Mesenchymal stem cell (in vitro differentiated cells and primary cell): ENCODE results near the gene FOXP2.

ENCODE experiments used
- DNase-seq: peaks from one replicate; pipeline ENCODE4 v3.0.0-alpha.2; 2013
- H2AFZ ChIP-seq: one replicate; pipeline ENCODE4 v1.6.1; 2013; ENCODE audit warnings: low read depth, mild to moderate bottlenecking, control low read depth, inconsistent platforms, low read length, moderate library complexity
- H2AK5ac ChIP-seq: 2 replicates; pipeline ENCODE4 v1.6.1; 2013; ENCODE audit warnings: low read length, moderate library complexity, mild to moderate bottlenecking, inconsistent platforms; ENCODE audit not compliant: severe bottlenecking
- H2BK120ac ChIP-seq: one replicate; pipeline ENCODE4 v1.6.1; 2013; ENCODE audit warnings: low read depth, mild to moderate bottlenecking, inconsistent platforms, low read length, moderate library complexity
- H2BK12ac ChIP-seq, 2 experiments: one replicate each; pipeline ENCODE4 v1.6.1; 2013; ENCODE audit warnings: inconsistent platforms in 2 of 2, low read length in 2 of 2, mild to moderate bottlenecking in 2 of 2, moderate library complexity in 2 of 2, control low read depth in 1 of 2
- H2BK15ac ChIP-seq: one replicate; pipeline ENCODE4 v1.6.1; 2013; ENCODE audit warnings: mild to moderate bottlenecking, low read depth, inconsistent platforms; ENCODE audit not compliant: poor library complexity, severe bottlenecking
- H2BK5ac ChIP-seq: 2 replicates; pipeline ENCODE4 v1.6.1; 2013; ENCODE audit warnings: low read depth, mild to moderate bottlenecking, low read length, control low read depth, inconsistent platforms; ENCODE audit not compliant: poor library complexity, severe bottlenecking
- H3K14ac ChIP-seq, 2 experiments: one replicate each; pipeline ENCODE4 v1.6.1; 2013; ENCODE audit warnings: inconsistent platforms in 2 of 2, low read length in 2 of 2, control low read depth in 1 of 2, mild to moderate bottlenecking in 1 of 2, moderate library complexity in 1 of 2
- H3K18ac ChIP-seq, 2 experiments: one replicate each; pipeline ENCODE4 v1.6.1; 2013; ENCODE audit warnings: inconsistent platforms in 2 of 2, low read length in 2 of 2, control low read depth in 1 of 2, low read depth in 1 of 2, mild to moderate bottlenecking in 1 of 2
- H3K23ac ChIP-seq, 2 experiments: one replicate each; pipeline ENCODE4 v1.6.1; 2013; ENCODE audit warnings: inconsistent platforms in 2 of 2, low read length in 2 of 2, mild to moderate bottlenecking in 2 of 2, moderate library complexity in 2 of 2, control low read depth in 1 of 2
- H3K27ac ChIP-seq: 2 replicates; pipeline ENCODE4 v1.5.1; 2013; ENCODE audit warnings: mild to moderate bottlenecking, moderate library complexity, low read length, control low read depth, inconsistent platforms; ENCODE audit not compliant: poor library complexity, severe bottlenecking
- H3K27me3 ChIP-seq, 2 experiments: 2 replicates each; pipeline versions ENCODE4 v1.6.1 to v1.7.0; 2013; ENCODE audit warnings: low read length in 2 of 2, mild to moderate bottlenecking in 2 of 2, moderate library complexity in 2 of 2, control low read depth in 1 of 2, inconsistent platforms in 1 of 2; ENCODE audit not compliant: control insufficient read depth in 1 of 2, insufficient read depth in 1 of 2
- H3K36me3 ChIP-seq, 2 experiments: 2 replicates each; pipeline versions ENCODE4 v1.6.1 to v1.7.0; 2013; ENCODE audit warnings: low read length in 2 of 2, control low read depth in 1 of 2, inconsistent platforms in 1 of 2, low read depth in 1 of 2, mild to moderate bottlenecking in 1 of 2; ENCODE audit not compliant: insufficient read depth in 2 of 2, control insufficient read depth in 1 of 2
- H3K4ac ChIP-seq, 2 experiments: one replicate each; pipeline ENCODE4 v1.6.1; 2013; ENCODE audit warnings: inconsistent platforms in 2 of 2, low read length in 2 of 2, mild to moderate bottlenecking in 2 of 2, moderate library complexity in 2 of 2, control low read depth in 1 of 2, low read depth in 1 of 2
- H3K4me1 ChIP-seq: 2 replicates; pipeline ENCODE4 v1.6.1; 2013; ENCODE audit warnings: low read depth, low read length, control low read depth; ENCODE audit not compliant: control insufficient read depth, insufficient read depth
- H3K4me2 ChIP-seq: 2 replicates; pipeline ENCODE4 v1.6.1; 2013; ENCODE audit warnings: low read length, mild to moderate bottlenecking, inconsistent platforms; ENCODE audit not compliant: poor library complexity, severe bottlenecking
- H3K4me3 ChIP-seq, 2 experiments: 2 replicates each; pipeline versions ENCODE4 v1.5.1 to v1.7.0; 2013; ENCODE audit warnings: low read length in 2 of 2, mild to moderate bottlenecking in 2 of 2, control low read depth in 1 of 2, low read depth in 1 of 2; ENCODE audit not compliant: insufficient read depth in 1 of 2
- H3K79me1 ChIP-seq: replicated peaks from 2 replicates; pipeline ENCODE4 v1.6.1; 2013; ENCODE audit warnings: mild to moderate bottlenecking, control low read depth, low read length, inconsistent platforms; ENCODE audit not compliant: poor library complexity, severe bottlenecking
- H3K9ac ChIP-seq: 2 replicates; pipeline ENCODE4 v1.7.0; 2013; ENCODE audit warnings: mild to moderate bottlenecking, low read length, moderate library complexity
- H3K9me3 ChIP-seq: 2 replicates; pipeline ENCODE4 v1.7.0; 2013; ENCODE audit warnings: mild to moderate bottlenecking, low read length; ENCODE audit not compliant: control insufficient read depth
- H4K8ac ChIP-seq: one replicate; pipeline ENCODE4 v1.6.1; 2013; ENCODE audit warnings: inconsistent platforms, mild to moderate bottlenecking, low read length, moderate library complexity
- H4K91ac ChIP-seq: one replicate; pipeline ENCODE4 v1.6.1; 2013; ENCODE audit warnings: mild to moderate bottlenecking, low read length, inconsistent platforms
- WGBS: methylation state at CpG from one replicate; pipeline ENCODE4 v1.1.7; 2013; ENCODE audit warnings: mixed read lengths; 5-methylcytosine and 5-hydroxymethylcytosine counted together

The FOXP2 gene

DNA sequence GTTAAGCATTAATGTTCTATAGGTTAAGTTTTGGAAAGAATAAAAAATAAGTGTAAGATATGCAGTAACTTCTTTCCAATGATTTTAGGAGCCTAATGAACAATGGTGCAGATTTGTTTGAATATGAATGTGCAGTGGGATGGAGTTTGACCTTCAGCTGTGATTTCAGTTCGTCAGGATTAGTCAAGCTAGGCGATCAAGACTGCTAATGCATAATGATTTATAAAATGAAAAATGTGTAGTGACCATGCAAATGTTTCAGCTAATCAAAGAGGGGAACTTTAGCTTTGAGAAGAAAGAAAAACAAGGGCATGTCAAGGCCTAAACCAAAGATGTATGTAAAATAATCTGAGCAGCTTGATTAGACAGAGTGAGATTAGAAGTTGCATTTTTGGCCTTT, 208.5 kb downstream of the FOXP2 start:
- Histone ChIP-seq H3K23ac (no peak overlapping the region), H2BK5ac (no peak overlapping the region), H3K4ac (no peak overlapping the region), H3K18ac (no peak overlapping the region), H2AFZ (no peak overlapping the region), H4K91ac (no peak overlapping the region), H3K4me1 (no peaks in the 10 kb centered on the region), H3K9ac (no peak overlapping the region), H3K27ac (no peak overlapping the region), H3K4me3 (no peak overlapping the region), H3K14ac (no peak overlapping the region), H2BK12ac (no peak overlapping the region), H2AK5ac (no peak overlapping the region), H3K4me2 (no peak overlapping the region), H4K8ac (no peak overlapping the region), H3K9me3 (no peaks in the 10 kb centered on the region), H3K79me1 (no peaks in the 10 kb centered on the region), H3K27me3 (no peaks in the 10 kb centered on the region), H3K36me3 (no peaks in the 10 kb centered on the region), H2BK15ac (no peak overlapping the region), H2BK120ac (no peak overlapping the region)
- 78% methylated on average over 2 of the region's 2 CpGs for WGBS
- no peak for DNase-seq

DNA sequence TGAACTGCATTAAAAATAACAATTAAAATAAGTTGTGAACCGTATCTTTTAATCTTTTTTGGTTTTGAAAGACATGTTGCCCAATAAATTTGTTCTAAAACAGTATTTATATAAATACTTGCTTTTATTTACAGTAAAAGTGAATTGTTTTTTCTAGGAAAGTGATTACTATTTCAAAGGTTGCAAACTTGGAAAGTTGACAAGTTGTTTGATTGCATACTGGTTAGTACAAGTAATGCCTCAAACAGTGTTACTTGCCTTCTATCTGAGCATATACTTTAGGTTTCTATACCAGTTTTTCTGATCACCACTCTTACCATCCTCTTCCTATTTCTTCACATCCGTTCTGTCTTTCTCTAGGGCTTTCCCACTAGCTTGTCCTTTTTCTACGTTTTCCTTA, 212.6 kb downstream of the FOXP2 start:
- no peaks in the 10 kb centered on the region for H3K9me3 ChIP-seq
- no peak overlapping the region for H3K23ac ChIP-seq
- no peak overlapping the region for H3K27ac ChIP-seq
- H2BK15ac ChIP-seq, result no peak overlapping the region
- H3K4ac ChIP-seq, result no peak overlapping the region
- no peaks in the 10 kb centered on the region for H3K4me1 ChIP-seq
- no peak overlapping the region for H2BK12ac ChIP-seq
- no peak overlapping the region for H3K9ac ChIP-seq
- peaks cover 0 to 32% of the 10 kb centered on the region in 2 experiments for H3K36me3 ChIP-seq
- WGBS, result 92% methylated on average over 2 of the region's 3 CpGs
- no peak overlapping the region for H3K18ac ChIP-seq
- H4K8ac ChIP-seq, result no peak overlapping the region
- no peak overlapping the region for H2BK120ac ChIP-seq
- H3K79me1 ChIP-seq, result no peaks in the 10 kb centered on the region
- no peak overlapping the region for H2BK5ac ChIP-seq
- H2AFZ ChIP-seq, result no peak overlapping the region
- no peaks in the 10 kb centered on the region for H3K27me3 ChIP-seq
- H3K4me2 ChIP-seq, result no peak overlapping the region
- no peak overlapping the region for H2AK5ac ChIP-seq
- no peak overlapping the region for H3K14ac ChIP-seq
- no peak overlapping the region for H3K4me3 ChIP-seq
- no peak overlapping the region for H4K91ac ChIP-seq
- DNase-seq, result no peak

DNA sequence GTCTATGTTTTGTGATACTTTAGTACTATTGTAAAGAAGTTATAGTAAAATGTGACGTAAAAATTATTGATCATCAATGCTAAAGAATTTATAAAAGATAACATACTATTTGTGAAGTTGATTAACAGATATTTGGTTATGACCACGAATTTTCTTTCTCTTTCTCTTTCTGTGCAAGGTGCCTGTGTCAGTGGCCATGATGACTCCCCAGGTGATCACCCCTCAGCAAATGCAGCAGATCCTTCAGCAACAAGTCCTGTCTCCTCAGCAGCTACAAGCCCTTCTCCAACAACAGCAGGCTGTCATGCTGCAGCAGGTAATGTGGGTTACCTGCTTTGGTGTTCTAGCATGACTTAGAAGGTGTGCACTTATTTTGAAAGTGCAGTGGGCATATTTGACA, 213.7 kb downstream of the FOXP2 start:
- DNase-seq, result no peak
- Histone ChIP-seq H3K14ac (no peak overlapping the region), H4K8ac (no peak overlapping the region), H2AFZ (no peak overlapping the region), H3K27me3 (no peaks in the 10 kb centered on the region), H2BK5ac (no peak overlapping the region), H3K9ac (no peak overlapping the region), H3K23ac (no peak overlapping the region), H3K36me3 (peaks cover 0 to 39% of the 10 kb centered on the region in 2 experiments), H4K91ac (no peak overlapping the region), H3K4ac (no peak overlapping the region), H2BK12ac (no peak overlapping the region), H2AK5ac (no peak overlapping the region), H3K4me3 (no peak overlapping the region), H3K79me1 (no peaks in the 10 kb centered on the region), H3K4me1 (no peaks in the 10 kb centered on the region), H2BK120ac (no peak overlapping the region), H3K9me3 (no peaks in the 10 kb centered on the region), H3K27ac (no peak overlapping the region), H2BK15ac (no peak overlapping the region), H3K4me2 (no peak overlapping the region), H3K18ac (no peak overlapping the region)
- 57% methylated on average over 1 of the region's 2 CpGs for WGBS

DNA sequence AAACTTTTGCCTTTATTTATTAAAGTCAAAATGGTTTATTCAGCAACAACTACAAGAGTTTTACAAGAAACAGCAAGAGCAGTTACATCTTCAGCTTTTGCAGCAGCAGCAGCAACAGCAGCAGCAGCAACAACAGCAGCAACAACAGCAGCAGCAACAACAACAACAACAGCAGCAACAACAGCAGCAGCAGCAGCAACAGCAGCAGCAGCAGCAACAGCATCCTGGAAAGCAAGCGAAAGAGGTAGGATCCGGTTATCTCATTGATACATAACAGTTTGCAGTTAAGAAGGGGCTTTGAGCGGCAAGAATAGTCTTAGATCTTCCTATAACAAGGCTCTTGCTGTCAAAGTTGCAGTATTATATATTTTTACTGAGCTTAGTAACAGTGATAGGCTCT, 215.1 kb downstream of the FOXP2 start:
- Histone ChIP-seq H3K4ac (no peak overlapping the region), H3K4me2 (no peak overlapping the region), H3K4me1 (no peaks in the 10 kb centered on the region), H2AK5ac (no peak overlapping the region), H2BK12ac (no peak overlapping the region), H3K9ac (no peak overlapping the region), H3K36me3 (peaks cover 0 to 39% of the 10 kb centered on the region in 2 experiments), H4K8ac (no peak overlapping the region), H3K14ac (peak overlapping the region in 1 of 2 experiments; percentile 79), H3K9me3 (no peaks in the 10 kb centered on the region), H3K4me3 (no peak overlapping the region), H3K23ac (peak overlapping the region in 1 of 2 experiments; percentile 80), H2BK120ac (no peak overlapping the region), H3K18ac (no peak overlapping the region), H2BK15ac (no peak overlapping the region), H4K91ac (no peak overlapping the region), H3K27ac (no peak overlapping the region), H3K27me3 (no peaks in the 10 kb centered on the region), H2AFZ (peak overlapping the region; percentile 42), H3K79me1 (no peaks in the 10 kb centered on the region), H2BK5ac (no peak overlapping the region)
- no peak for DNase-seq
- 87% methylated on average over 3 of the region's 3 CpGs for WGBS
